Left cardiac atrium (tissue), 4 donors: Measurements from ENCODE around the gene CFAP45. TPM values are rescaled to one million over a fixed set of nuclear protein-coding genes. Genes with fewer than 3 reads are reported as not detected.

ENCODE experiments used
- ATAC-seq, 2 donors: fragments of 200-7000 bp; cut with Tn5 transposase; one replicate each; pipeline ENCODE4 v1.9.1; 2020; ENCODE audit warnings: mild to moderate bottlenecking in 2 of 2, moderate library complexity in 2 of 2
- DNase-seq: peaks from one replicate; pipeline ENCODE4 v3.0.0-alpha.2; 2020
- intact Hi-C, 2 donors: fragments of 100-400 bp; cut with DNase I; formaldehyde crosslinking; loops; one replicate each; pipeline versions ENCODE4 v1.14.1 to v1.15.1; 2022 to 2023
- total RNA-seq, 2 donors: library from RNA; stranded (reverse); fragmentation: NEBNext Ultra II Directional; extraction: Animal tissue kit (Norgen Biotek cat#: 25700); gene quantifications; one replicate each; pipeline ENCODE4 v1.2.1, GENCODE V29; 2021
- donor health status: DM: no; HTN: yes; CAD: no.
- donor health status: DM: no; HTN: yes; CAD: no; lungs with severe emphysema.
- donor health status: DM: yes; HTN: yes; CAD: no.
- donor health status: Dilated cardiomyopathy.

The CFAP45 gene
- total RNA-seq, 2 donors from 2014 or later, result 1.6 to 2.0 TPM

DNA sequence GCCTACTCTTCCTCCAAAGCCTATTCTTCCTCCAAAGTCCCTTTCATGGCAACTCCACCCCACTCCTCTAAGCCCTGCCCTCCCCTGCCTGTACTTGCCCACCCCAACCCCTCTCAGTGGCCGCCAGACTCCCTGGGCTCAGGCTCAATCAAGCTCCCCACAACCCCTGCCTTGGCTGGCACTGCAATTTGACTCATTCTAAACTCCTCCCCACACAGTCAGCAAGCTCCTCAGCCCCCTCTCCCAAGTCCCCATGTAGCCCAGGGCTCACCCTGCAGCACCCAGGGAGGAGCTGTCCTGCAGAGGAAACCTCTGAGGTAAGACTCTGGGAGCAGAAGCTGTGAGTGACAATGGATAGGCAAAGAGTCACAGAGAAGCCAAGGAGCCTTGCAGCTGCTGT lies 33.9 kb downstream of the CFAP45 start:
- ATAC-seq (no peak), DNase-seq (no peak)
- intact Hi-C loops, result no loop called here

DNA sequence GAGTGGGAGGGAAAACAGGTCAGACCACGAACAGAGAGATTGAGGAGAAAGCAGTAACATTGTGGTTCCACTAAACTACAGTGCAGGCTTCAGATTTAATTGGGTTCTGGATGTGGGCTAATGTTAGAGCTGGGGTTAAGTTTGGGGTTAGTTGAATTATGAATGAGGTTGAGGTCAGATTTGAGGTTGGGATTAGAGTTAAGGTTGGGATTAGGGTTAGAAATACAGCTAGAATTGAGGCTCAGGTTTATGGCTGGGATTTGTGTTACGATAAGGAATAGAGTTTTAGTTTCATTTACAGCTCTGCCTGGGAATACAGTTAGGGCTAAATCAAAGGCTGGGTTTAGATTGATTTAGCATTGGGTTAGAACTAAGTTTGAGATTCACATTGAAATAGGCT lies 35.7 kb downstream of the CFAP45 start:
- DNase-seq, result no peak
- intact Hi-C loops, result no loop called here
- no peak for ATAC-seq

DNA sequence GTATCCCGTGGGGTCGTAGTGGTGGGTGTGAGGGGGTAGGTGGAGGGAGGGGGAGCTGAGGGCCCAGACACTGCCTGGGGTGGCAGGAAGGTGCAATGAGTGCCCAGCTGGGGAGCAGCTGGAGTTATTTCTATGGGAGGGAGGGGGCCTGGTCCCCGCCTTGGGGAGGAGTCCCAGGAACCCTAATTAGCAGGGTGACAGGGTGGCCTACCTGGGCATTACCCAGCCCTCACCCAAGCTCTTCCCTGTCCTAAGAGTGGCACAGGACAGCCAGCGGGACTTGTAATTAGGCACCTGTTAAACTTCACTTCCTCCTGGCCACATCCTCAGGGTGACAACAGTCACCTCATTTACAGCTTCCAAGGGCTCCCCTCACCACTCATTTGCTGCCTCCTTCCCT lies 37.4 kb downstream of the CFAP45 start, which contains the start of gene VSIG8:
Gene VSIG8, minus strand, starts transcription at position 101 of the 400 bp plus-strand sequence. CDS start 136 bp downstream, outside the sequence.
- DNase-seq (no peak), ATAC-seq (no peak)
- intact Hi-C loops, result no loop called here

DNA sequence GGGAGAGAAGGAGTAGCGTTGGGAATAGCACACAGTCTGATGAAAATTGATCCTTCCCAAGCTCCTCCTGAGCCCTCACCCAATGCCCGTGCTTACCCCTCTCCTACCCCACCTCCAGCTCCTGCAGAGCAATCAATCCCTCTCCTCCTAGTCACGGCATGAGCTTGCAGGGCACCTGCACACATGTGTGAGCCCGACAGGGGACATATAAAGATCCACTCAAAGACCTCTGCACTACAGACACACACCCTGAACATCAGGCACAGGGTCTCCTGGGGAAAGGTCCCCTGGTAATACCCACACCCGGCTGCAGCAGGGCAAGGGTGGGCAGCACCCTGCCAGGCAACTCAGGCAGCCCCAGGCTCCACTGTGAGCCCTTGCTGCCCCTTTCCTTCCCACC lies 37.9 kb downstream of the CFAP45 start:
- no peak for ATAC-seq
- DNase-seq, result no peak
- intact Hi-C loops, result no loop called here

DNA sequence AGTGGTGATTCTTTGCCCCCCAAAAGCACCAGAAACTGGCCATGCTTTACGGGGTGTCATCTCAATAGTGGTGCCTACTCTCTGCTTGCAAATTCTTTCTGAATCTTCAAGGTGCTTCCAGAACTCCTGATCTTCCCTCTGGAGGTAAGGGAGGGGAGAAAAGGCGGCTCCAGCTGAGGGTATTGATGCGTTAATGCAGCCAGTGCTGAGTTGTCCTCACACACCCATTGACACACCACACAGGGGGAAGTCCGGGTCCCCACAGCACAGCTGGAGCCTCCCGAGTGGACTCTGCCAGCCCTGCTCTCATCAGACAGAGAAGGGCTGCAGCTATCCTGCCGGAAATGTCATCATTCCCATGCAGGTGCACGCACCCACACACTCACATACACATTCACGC lies 38.7 kb downstream of the CFAP45 start:
- intact Hi-C loops, result no loop called here
- no peak for ATAC-seq

DNA sequence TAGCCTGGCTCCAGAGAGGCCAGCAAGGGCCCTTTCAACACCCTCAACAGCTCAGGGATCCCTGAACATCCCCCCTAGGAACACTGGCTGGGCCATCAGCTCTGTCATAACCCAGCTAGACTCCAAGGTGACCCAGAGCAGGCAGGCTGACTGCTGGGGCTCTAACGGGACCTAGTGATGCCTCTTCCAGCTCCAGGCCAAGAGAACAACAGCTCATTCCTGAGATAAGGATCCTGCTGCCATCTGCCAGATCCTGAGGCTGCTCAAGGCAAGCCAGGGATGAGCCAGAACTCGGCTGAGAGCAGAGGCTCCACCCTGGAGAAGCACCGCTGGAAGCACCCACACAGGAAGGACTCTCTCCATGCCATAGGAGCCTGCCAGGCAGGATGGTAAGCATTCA lies 39.5 kb downstream of the CFAP45 start:
- ATAC-seq, result peak; percentile 58 to 65
- intact Hi-C loops, result no loop called here

More for the DNA sequence above, 38.7 kb downstream of the CFAP45 start:
- DNase-seq, result no peak

DNA sequence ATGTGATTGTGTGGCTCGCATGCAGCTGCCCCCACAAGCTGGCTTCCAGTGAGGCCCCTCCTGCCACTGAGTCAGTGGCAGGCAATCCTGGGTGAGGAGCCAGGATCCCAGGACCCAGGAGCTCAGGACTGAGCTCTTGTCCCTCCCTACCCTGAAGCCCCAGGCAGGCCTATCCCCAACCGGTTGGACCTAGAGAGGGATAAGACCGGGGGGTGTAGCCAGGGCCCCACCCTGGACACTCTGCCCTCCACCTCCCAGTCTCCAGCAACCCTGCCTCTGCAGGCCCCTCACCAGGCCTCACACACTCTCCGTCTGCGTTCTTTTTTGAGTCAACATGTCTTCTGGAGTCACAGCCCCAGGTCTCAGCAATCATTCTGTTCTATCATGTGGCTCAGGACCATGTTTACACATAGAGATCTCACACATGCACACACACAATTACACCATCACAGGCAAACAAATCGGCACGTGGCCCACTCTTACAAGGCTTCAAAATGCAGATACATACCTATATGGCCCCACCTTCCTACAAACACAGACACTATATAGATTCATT lies 40.1 kb downstream of the CFAP45 start:
- no peak for DNase-seq
- intact Hi-C loops, result no loop called here
- ATAC-seq, result no peak

More for the DNA sequence above, 39.5 kb downstream of the CFAP45 start:
- no peak for DNase-seq

DNA sequence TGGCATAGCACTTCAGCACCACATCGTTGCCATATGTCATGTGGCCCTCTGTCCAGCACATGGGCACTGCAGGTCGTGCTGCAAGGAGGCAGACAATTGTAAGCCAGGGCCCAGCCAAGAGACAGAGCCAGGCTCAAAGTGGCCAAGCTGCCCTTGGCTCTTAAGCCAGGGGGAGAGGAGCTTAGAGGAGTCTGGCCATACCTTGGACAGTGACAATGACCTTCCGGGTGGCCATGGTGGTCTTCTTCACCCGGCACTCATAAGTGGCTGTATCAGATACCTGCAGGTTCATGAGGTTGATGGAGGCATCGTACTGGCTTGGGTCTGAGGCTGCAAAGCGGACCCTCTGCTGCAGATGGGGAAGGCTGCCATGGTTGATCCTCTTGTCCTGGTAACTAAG lies 42.1 kb downstream of the CFAP45 start:
- DNase-seq (no peak), ATAC-seq (no peak)
- intact Hi-C loops, result no loop called here

DNA sequence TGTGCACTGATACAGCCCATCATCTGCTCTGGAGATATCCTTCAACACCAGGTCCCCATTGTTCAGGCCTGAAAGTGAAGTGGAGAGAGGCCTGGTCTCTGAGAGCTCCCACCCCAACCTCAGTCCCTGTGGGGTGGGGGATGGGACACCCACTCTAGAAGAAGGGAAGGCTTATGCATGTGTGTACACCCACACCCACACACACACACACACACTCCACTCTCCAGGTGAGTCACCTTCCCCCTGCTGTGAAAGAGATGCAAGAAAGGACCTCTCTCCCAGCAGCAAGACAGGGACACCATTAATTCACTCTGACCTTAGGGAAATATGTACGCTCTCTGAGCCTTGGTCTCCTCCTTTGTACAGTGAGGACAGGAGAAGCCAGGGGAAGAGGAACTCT lies 43.4 kb downstream of the CFAP45 start:
- intact Hi-C loops, result no loop called here
- ATAC-seq, result no peak
- DNase-seq, result no peak

DNA sequence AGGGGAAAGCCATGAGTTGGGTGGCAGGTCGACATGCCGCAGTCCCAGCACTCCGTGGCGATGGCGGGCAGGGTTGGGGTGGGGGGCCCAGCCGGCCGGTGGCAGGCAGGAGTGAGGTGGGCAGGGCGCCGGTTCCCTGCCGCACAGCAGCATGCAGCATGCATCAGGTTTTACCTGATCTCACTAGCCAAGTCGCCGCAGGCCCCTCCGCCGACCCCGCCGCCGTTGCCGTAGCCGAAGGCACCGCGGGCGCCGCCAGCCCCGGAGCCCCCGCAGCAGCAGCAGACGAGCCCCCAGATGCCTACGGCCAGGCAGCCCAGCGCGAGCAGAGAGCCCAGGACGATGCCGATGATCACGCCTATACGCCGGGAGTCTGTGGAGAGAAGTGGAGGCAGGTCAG lies 44.3 kb downstream of the CFAP45 start:
- no peak for DNase-seq
- intact Hi-C loops, result no loop called here
- no peak for ATAC-seq

DNA sequence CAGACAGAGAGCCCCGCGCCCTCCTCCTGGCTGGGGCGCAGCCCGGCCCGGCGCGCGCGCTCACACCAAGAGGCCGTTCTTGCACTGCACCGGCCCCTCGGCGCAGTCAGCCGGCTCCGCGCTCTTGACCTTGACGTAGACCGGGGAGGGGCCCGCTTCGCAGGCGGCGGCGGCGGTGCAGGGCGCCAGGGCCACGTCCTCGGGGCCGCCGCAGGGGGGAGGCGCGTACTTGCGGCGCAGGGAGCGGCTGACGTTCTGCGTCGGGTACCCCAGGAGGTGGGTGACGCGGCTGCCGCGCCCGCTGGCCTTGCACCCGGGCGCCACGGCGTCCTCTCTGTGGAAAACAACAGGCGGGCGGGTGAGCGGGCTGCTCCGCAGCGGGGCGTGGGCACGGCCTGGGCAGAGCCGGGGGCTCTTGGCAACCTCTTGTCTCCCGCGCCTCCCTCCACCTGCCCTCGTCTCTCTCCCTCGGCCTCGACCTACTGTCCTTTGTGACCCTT lies 45.2 kb downstream of the CFAP45 start:
- ATAC-seq (peak; percentile 97), DNase-seq (peak; percentile 90)
- intact Hi-C loops, result loop anchor here in 1 of 2 donors (5.0 kb wide), 1 partner anchor 72 kb away; the partner anchor contains the start of gene DUSP23

DNA sequence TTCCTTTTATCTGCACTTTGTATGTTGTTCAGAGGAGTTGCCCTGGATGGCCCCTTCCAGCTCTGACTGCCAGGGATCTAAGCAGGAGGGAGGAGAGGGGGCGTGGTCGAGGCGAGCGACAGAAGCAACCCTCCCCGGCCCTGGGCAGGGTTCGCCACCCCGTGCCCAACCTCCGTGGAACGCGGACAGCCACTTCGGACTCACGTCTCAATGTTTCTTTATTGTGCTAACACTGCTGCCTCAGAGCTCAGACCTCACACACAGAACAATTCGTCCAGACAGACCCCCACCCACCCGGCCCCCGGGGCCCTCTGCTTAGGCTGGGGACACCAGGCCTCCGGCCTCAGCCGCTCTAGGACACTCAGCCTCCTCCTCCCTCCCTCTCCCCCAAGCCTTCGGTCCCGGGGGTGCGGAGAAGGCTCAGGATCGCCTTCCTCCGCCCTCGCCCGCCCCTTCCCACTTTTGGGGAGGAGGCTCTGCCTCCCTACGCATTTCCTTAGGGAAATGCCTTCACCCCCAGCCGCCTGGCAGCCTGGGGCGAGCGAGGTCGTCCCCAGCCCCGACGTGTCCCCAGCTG lies 45.8 kb downstream of the CFAP45 start:
- ATAC-seq, result peak; percentile 89 to 90
- DNase-seq, result peak; percentile 88
- intact Hi-C loops, result loop anchor here in 1 of 2 donors (5.0 kb wide), 1 partner anchor 72 kb away; the partner anchor contains the start of gene DUSP23

DNA sequence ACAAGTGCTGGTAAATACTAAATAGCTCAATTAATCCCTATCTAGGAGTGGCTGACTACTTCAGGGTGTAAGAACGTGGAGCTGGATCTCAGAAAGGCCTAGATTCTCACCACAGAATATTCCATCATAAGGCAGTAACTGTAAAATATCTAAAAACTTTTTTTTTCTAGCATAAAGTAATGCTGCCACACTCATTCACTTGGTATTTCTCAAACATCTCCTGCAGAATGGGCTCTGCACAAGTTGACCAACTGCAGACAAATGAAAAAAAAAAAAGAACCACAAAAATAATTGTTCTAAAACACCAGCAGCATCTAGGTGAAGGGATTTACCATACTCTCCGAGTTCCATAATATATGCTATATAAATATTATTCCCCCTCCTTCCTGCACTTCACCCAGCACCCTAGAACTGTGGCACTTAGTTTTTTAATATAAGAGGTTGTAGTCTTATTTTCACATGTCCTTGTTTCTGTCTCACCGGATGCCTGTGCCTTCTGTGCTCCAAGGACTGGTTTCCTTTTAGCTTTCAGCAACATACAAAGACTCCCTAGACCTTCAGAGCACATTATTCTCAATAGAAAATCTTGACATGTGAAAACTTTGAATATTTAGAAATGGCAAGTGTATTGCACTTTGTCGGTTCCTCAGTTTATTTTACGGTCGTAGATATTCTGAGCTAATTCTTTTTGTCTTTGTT lies 46.4 kb downstream of the CFAP45 start:
- intact Hi-C loops, result loop anchor here in 1 of 2 donors (5.0 kb wide), 1 partner anchor 71 kb away; the partner anchor contains the start of gene DUSP23
- ATAC-seq (no peak), DNase-seq (no peak)

DNA sequence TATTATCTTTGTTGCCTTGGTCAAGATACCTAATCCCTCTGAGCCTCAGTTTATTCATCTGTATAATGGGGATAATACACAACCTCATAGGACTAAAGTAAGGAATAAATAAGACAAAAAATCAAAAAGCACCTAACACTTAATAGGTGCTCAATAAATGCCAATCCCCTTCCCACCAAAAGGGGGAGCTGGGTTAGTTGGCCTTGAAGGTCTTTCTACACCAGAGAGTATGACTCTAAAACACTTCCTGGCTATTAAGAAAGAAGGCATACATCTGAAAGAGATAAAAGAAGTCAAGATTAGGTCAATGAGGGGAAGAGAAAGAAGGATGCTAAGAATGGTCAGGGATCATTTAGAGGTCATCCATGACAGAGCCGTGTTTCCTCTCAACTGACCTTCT lies 48.6 kb downstream of the CFAP45 start:
- intact Hi-C loops, result loop anchor here in 1 of 2 donors (5.0 kb wide), 1 partner anchor 69 kb away; the partner anchor contains the start of gene DUSP23
- DNase-seq (no peak), ATAC-seq (no peak)

DNA sequence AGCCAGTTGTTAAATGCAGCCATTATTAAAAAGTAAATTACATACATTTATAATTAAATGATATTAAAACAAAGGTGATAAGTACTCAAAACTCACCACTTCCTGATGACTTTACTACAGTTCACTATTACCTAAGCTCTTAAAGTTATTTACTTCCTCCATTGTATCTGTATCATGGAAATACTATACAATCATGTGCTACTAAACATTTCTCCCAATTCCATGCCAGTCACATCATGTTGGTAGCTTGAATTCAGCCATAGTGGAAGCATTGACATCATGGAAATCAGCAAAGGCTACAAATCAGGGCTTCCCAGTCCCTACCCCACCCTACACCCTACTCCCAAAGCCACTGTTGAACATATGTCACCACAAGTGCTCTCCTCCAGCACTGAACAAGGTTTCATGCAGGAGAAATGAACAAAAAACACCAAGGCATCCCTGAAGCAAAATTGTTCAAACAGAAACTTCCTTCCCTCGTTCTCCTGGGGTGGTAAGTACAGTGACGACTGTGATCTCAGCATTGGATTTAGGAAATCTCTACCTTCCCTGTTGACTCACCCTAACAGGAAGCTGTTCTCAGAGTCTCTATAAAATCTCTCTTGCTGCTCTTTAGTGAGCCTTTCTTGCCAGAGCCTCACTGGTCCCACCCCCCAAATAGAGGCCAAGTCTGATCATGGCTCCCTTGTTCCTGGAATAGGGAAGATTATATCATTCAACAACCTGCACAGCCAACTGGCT lies 50.2 kb downstream of the CFAP45 start:
- ATAC-seq (no peak), DNase-seq (no peak)
- intact Hi-C loops, result loop anchor here in 1 of 2 donors (5.0 kb wide), 1 partner anchor 67 kb away; the partner anchor contains the start of gene DUSP23

DNA sequence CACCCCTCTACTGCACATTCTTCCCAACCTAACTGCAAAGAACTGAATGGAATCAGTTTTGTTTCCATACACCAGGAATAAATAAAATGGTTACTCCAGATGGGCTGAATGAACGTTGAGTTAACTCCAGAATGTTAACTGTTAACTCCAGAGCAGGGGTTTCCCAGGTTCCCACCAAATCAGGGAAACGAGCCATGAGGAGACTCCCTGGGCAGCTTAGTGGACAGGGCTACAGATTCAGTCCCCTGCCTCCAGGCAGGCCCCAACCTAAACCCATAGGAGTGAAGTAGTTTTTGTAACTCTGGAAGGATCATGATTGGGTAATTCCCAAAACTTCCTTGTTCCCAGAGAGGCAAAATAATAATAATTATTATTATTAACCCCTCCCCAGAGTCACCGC lies 51.6 kb downstream of the CFAP45 start:
- ATAC-seq, result no peak
- DNase-seq, result no peak
- intact Hi-C loops, result no loop called here

DNA sequence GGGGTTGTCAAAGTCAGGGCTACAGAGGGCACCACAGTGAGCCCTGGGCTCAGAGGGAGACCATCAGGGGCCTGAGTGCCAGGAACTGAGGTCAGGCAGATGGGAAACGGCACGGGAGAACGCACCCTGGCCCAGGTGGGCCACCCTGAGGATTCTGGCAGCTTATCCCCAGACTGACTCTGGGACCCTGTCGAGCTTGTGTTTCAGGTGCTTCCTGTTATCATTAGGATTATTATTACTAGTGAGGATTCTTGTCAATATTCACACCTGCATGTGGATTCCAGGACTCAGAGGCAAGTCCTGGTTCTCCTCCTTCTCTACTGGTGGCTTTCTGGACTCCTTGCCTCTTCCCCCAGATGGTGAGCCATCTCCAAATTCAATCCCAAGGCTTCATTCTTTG lies 52.7 kb downstream of the CFAP45 start:
- intact Hi-C loops, result no loop called here
- DNase-seq (no peak), ATAC-seq (no peak)

DNA sequence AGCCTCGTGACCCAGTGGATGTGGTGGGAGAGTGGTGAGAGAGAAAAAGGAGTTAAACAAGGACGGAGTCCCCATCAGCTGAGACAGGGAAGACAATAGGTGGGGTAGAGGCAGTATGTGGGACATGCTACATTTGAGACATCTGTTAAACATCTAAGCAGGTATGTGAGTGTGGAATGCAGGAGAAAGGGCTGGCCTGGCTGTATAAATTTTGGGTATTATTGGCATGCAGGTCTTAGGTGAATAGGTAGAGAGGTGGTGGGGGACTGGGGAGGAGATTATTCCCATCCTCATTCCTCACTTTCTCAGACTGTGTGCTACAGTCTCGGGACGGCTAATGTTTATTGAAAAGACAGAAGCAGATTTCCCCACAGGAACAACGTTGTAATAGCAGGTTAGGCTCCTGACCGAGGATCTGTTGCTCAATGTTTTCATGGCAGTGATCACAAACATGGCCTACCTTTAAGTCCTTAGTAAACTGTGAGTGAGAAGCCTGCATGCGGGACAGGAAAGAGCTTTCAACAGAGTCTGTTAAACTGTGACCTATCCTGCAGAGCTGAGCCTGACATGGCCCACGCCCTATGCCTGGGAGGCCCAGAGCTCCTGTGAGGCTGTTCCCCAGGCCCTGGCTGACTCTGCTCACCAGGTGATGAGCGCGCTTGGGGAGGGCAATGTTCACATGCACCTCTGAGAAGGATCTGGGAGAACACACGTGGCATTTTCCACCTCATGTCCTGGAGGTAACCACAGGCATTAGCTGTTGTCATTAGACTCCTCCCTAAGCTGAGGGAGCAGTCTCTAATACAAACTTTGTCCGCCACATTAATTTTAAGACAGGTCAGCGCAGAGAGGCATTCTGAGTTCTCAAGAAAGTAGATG lies 54.0 kb downstream of the CFAP45 start:
- no peak for ATAC-seq
- intact Hi-C loops, result no loop called here

DNA sequence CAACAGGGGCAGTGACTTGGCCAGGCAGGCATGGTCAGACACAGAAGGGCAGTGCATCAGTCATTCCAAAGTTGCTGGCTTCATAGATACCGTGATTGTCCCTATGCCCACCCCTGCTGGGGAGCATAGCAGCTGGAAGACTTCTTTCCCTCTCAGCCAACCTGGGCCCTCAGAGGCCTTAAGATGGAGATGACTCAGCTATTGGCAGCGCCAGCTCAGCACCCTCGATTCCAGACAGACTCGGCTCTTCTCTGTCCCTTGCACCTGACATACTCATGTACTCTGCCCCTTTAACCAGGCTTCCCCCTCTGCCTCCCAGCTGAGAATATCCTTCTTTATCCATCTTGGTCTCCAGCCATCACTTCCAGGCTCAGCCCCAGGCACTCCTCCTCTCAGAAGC lies 56.5 kb downstream of the CFAP45 start:
- intact Hi-C loops, result no loop called here
- ATAC-seq, result no peak
- no peak for DNase-seq

More for the DNA sequence above, 54.0 kb downstream of the CFAP45 start:
- no peak for DNase-seq
